Measurements from ENCODE around the gene MAPK8.
A peak's percentile ranks its signal among the peaks of the same experiment; 100 is the strongest.
"Not testable (repeated sequence)": the region's sequence is repeated elsewhere in the genome, so short reads cannot be mapped to it uniquely, and the experiment has no call there.

Gene MAPK8

DNA sequence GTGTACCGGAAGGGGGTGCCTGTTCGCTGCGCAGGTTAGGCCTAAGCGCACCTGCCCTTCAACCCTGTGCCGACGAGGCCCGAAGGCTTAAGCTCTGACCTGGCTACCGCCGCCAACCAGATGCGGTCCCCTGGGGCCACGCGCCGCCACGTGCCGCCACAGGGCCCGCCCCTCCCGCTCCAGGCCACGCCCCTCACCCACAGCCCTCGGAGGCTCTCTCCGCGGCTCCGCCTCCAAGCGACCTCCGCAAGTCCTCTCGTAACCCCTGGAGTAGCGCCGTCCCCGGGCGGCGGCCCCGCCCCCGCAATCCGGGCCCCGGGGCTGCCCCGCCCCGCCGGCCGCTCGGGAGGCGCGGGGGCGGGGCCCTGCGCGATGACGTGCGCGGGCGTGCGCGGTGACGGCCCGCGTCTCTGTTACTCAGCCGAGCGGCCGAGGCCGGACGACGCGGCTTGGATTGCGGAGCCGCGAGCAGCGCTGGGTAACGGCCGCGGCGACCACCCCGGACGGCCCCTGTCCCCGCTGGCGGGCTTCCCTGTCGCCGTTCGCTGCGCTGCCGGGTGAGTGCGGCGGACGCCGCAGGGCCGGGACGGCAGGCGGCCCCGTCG is at the start of gene MAPK8:
MAPK8 (plus strand) TSS at position 413 of the 605 bp plus-strand sequence. CDS start 94,984 bp downstream, outside the sequence.
- DNase-seq (ENCODE audit: low read depth in 2 of 2, low spot score in 1 of 2): peak; percentile 79 to 80

DNA sequence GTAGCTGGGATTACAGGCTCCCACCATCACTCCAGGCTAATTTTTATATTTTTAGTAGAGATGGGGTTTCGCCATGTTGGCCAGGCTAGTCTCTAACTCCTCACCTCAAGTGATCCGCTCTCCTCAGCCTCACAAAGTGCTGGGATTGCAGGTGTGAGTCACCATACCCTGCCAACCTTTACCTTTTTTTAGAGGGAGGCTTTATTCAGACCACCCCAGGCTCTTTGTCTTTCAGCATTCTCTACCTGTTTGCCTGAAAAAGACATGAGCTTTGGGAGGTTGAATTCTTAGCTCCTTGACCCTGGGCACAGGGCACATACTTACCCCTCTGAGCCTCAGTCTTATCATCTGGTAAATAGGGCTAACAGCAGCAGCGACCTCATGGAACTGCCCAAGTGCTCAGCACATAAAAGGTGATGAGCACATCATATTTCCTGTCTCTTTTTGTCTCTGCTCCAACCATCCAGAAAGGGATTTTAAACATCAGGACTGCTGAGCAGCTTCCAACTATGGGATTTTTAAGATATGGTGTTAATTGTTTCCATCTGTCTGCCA is 49.0 kb upstream of the MAPK8 start:
- no peak for DNase-seq (ENCODE audit: low read depth in 2 of 2, low spot score in 1 of 2)

DNA sequence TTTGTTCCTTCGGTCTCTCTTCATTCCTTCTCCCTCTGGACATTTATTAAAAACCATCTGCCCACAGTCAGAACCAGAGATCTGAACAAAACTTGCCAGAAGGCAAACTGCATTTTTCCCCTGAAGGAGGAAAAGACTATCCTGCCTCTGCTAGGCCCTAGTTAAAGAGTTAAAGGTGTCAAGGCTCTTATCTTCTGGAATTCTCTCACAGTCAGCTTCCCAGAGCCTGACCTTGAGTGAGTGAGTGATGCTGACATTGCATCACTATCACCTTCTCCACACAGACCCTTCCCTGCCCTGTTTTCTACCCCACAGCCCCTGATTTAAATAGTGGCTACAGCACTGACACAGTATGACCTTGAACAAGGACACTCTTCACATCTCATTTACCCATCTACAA is 48.4 kb upstream of the MAPK8 start:
- DNase-seq (ENCODE audit: low read depth in 2 of 2, low spot score in 1 of 2): no peak

DNA sequence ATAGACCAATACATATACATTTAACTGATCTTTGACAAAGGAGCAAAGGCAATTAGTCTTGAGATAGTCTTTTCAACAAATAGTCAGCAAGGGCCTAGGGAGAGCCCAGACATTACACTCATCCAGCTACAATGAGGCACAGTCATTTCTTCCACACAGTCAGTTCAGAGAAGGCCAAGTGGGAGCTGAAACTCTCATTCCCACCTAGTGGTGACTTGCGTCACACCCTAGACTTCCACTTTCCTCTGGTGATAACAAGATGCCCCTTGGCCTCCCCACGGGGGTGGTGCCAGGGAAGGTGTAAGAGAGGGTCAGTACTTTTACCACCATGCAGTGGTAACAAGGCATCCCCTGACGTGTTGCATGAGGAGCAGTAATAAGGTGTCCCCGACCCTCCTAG is 39.9 kb upstream of the MAPK8 start:
- no peak for DNase-seq (ENCODE audit: low read depth in 2 of 2, low spot score in 1 of 2)

DNA sequence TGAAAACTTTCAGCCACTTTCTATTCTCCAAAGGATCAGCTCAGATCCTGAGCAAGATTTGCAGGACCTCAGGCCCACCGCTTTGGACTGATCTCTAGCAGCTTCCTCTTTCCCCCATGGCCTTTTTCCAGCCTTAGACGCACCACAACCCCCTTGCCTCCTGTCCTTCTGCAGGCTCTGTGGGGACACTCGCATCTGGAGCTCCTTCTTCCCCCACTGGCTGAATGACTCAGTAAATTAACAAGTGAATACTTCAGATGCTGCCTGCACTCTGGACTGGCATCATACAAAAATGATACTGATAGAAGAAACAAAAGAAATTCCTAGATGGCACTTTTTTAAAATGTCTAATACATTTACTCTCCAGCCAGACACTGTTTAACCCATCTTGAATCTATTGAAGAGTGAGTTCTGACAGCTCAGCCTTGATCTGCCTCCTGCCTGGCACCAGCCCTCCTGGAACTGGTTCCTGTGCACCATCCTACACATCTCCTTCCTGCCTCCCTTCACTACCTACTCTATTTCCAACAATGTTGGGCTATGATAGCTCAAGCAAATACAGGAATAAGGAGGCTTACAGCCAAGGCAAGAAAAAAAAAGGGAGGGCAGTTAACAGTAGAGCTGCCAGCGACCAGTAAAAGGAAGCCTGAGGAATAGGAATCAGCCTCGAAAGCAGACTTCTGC is 35.3 kb upstream of the MAPK8 start:
- no peak for DNase-seq (ENCODE audit: low read depth in 2 of 2, low spot score in 1 of 2)

DNA sequence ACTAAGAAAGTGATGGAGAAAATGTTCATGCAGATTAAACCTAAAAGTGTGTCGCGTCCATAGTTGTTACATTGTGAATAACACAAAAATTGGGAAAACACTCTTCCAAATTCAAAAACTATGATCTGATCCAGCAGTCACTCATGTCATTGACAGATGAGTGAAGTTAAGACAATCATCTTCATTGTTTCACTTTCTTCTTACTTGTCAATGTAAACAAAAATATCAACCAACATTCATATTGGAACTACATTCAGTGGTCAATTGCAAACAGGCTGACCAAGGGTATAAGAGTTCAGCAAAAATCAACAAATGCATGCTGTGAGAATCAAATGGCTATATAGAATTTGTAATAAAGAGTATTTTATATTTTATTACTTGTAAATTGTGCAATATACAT is 33.8 kb upstream of the MAPK8 start:
- no peak for DNase-seq (ENCODE audit: low read depth in 2 of 2, low spot score in 1 of 2)

DNA sequence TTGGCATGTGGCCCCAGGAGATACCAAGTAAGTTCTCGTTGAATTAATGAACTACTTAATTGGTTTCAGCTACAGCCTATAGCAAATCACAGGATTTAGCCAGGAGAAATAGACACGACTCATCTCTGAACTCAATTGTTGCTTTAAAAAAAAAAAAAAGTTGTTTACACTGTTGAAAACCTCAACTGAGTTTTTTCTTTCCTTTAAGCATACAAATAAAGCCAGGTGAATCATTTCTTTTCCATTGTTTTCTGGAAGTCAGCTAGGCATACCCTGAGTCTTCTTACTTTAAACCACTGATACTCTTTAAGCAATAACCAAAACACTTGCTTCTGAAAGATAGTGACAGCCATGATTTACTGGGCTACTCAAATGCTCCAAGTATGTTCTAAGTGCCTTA is 32.7 kb upstream of the MAPK8 start:
- DNase-seq (ENCODE audit: low read depth in 2 of 2, low spot score in 1 of 2): no peak

DNA sequence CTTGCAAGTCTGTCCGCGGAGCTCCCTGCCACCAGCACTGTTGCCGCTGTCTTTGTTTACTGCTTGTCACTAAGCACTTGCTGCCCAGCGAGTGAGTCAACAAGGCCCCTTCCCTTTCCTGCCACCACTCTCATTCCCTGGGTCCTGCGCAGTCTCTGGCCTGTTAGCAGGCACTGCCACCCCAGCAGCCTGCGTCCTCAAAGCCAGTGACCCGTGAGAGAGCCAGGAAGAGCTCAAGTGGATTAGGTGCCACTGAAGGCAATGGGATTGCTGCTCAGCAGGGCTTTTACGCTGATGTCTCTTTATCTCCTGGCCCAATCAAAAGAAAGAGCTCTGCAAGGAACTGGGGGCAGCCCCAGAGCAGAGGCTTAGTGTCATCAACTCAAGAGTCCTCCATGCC is 31.8 kb upstream of the MAPK8 start, which contains the start of gene FRMPD2:
FRMPD2 (minus strand) TSS at position 61 of the 400 bp plus-strand sequence. CDS start 129 bp downstream, outside the sequence.
- DNase-seq (ENCODE audit: low read depth in 2 of 2, low spot score in 1 of 2): no peak

DNA sequence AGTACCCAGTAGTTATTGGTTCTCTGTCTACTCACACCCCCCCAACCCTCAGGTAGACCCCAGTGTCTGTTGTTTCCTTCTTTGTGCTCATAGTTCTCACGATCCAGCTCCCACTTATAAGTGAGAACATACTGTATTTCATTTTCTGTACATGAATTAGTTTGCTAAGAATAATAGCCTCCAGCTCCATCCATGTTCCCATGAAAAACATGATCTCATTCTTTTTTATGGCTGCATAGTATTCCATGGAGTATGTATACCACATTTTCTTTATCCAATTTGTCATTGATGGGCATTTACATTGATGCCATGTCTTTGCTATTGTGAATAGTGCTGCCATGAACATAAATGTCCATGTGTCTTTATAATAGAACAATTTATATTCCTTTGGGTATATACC is 29.4 kb upstream of the MAPK8 start:
- no peak for DNase-seq (ENCODE audit: low read depth in 2 of 2, low spot score in 1 of 2)

DNA sequence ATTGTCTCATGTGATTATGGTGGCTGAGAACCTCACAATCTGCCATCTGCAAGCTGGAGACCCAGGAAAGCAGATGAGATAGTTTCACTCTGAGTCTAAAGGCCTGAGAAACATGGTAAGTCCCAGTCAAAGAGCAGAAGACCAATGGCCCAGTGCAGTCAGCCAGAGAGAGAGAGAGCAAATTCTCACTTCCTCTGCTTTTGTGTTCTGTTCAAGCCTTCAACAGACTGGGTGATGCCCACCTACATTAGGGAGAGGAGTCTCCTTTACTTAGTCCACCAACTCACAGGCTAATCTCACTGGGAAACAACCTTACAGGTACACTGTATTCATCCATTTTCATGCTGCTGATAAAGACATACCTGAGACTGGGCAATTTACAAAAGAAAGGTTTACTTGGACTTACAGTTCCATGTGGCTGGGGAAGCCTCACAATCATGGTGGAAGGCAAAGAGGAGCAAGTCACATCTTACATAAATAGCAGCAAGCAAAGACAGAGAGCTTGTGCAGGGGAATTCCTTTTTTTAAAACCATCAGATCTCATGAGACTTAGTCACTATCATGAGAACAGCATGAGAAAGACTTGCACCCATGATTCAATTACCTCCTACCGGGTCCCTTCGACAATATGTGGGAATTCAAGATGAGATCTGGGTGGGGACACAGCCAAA is 27.3 kb upstream of the MAPK8 start:
- no peak for DNase-seq (ENCODE audit: low read depth in 2 of 2, low spot score in 1 of 2)

DNA sequence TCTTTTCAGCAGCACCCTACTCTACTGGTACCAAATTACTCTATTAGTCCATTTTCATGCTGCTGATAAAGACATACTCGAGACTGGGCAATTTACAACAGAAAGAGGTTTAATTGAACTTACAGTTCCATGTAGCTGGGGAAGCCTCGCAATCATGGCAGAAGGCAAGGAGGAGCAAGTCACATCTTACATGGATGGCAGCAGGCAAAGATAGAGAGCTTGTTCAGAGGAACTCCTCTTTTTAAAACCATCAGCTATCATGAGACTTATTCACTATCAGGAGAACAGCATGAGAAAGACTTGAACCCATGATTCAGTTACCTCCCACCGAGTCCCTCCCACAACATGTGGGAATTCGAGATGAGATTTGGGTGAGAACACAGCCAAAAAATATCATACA is 24.8 kb upstream of the MAPK8 start:
- DNase-seq (ENCODE audit: low read depth in 2 of 2, low spot score in 1 of 2): not testable (repeated sequence)

DNA sequence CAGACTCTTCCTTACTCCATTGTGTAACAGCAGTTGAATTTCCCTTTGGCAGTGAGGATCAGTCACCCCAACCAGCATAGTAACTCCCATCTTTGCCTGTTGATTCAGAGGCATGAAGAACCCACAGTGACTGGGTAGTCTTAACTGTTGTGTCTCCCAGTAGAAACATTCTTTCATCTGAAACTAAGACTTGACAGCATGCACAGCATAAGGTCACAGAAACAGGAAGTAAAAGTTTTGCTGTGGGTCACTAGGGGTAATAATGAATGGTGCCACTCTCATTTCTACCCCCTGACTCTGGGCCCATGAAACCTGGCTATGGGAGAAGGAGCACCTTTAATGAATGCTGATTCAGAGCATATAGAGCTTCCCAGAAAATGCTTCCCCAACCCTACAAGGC is 23.6 kb upstream of the MAPK8 start:
- DNase-seq (ENCODE audit: low read depth in 2 of 2, low spot score in 1 of 2): no peak

DNA sequence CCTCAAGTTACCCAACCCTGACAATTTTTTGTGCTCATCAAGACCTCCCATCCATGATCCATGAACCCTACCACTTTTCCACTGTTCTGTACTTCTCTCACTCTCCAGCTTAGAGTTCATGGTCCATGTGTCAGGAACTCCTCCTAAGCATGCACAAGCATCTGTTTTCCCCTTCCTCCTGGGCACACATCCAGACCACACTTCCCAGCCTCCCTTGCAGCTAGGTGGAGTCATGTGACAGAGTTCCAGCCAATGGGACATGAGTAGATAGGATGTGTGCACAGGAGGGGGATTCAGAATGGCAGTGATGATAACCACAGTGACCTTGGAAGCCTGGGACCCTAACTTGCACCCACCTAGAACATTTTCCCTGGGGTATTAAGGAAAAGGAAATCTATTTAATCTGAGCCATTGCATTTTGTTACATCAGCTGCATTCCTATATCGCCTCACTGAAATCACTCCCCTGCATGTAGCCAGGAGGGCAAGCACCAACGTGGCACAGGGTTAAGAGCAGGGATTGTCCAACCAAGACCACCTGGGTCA is 22.4 kb upstream of the MAPK8 start:
- DNase-seq (ENCODE audit: low read depth in 2 of 2, low spot score in 1 of 2): no peak

DNA sequence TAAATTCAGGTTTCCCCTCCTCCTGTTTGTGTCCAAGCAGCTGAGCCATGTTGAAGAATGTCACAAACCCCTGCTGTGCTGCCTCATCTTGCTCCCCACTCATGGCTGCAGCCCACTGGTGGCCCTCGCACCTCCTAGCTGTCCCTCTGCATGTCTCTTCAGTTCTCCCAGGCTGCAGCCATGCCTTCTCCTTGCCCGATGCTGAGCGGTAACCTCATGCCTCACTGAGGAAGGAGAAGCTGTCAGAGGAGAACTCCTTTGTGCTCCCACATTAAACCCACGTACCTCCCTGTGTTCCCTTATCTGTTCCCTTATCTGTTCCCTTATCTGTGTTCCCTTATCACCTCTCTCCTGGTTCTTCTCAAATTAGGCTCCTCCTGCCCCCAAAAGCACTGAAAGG is 21.7 kb upstream of the MAPK8 start:
- DNase-seq (ENCODE audit: low read depth in 2 of 2, low spot score in 1 of 2): no peak

DNA sequence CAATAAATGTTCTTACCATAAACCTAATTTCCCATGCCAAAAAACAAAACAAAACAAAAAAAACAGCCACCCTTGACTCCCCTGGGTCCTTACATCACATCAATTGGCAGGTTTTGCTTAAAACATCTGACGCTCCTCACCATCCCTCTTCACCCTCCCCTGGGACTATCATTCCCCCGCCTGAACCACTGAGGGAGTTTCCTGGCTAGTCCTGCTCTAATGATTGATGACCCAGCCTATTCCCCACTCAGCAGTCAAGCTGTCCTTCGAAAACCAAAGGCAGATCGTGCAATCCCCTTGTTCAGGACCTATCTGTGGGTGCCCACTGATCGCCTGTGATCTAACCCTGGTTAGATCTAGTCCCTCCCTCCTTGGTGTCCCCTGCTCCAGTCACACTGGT is 20.8 kb upstream of the MAPK8 start:
- no peak for DNase-seq (ENCODE audit: low read depth in 2 of 2, low spot score in 1 of 2)

DNA sequence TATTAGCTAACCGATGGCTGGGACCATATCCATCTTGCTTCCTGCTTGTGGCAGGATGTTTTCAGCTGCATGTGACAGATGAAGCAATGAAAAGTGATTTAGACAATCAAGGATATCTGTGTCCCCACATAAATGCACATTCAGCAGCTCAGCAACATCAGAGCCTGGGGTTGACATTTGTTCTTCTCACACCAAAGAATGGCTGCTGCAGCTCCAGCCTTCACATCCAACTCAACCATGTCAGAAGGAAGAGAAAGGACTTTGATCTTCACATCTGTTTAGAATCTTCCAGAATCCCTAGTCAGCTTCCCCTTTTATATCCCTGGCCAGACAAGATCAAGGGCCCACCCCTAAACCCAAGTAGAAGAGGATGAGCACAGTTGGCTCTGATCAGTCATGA is 20.1 kb upstream of the MAPK8 start:
- no peak for DNase-seq (ENCODE audit: low read depth in 2 of 2, low spot score in 1 of 2)

DNA sequence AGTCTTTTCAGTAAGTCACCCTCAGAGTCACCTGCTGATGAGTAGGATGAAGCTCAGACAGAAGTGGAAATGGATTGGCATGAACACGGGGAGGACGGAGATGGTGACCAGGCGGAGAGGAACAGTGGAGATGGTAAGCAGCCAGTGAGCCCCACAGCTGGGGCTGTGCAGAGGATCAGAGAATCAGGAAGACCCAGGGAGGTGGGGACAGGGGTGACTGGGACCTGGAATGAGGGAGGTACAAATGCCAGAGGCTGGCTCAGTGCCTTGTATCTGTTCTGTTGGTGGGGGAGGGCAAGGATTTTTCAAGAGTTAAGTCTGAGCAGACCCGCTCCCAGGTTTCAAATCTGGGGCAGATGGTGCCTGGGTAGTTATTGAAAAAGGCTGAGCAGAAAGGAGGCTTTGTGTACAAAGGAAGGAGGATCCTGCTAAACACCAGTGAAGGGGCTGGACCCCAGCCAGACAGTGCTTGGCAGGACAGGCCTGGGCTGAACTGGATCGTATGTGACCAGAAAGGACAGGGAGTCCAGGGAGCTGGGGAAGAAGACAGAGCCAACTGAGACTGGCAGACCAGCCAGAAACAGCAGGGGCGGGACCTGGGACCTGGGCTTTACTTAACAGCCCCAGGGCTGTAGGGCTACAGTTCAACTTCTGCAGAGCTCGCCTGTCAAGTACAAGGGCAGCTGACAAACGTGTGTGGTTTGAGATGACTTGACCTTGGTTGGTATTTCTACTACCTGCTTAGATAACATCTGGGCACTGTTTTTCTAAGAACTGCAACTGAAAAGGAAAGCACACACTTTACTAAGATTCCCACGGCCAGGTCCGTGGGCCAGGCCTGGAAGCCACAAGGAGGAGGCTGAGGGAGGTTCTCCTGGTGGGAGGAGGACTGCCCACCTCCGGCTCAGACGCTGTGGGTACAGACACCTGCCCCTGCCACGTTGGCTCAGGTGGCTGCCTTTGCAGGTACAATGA is 18.8 kb upstream of the MAPK8 start:
- no peak for DNase-seq (ENCODE audit: low read depth in 2 of 2, low spot score in 1 of 2)

DNA sequence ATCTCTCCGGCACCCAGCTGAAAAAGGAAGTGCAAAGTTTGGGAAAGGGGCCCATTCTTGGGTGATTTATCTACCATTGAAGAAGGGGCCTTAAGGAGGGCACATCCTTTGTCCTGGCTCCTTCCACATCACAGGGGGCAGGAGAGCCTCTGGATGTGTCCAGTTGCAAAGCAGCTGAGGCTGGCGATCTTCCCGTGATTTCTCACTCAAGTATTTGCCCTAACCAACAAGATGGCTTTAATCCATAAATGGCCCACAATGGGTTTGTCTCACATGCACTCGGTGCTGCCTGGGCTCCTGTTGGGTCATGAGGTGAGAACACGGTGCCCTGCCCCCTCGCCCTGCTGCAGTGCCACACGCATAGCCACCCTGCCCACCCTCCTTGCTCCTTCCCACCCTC is 17.8 kb upstream of the MAPK8 start:
- no peak for DNase-seq (ENCODE audit: low read depth in 2 of 2, low spot score in 1 of 2)

DNA sequence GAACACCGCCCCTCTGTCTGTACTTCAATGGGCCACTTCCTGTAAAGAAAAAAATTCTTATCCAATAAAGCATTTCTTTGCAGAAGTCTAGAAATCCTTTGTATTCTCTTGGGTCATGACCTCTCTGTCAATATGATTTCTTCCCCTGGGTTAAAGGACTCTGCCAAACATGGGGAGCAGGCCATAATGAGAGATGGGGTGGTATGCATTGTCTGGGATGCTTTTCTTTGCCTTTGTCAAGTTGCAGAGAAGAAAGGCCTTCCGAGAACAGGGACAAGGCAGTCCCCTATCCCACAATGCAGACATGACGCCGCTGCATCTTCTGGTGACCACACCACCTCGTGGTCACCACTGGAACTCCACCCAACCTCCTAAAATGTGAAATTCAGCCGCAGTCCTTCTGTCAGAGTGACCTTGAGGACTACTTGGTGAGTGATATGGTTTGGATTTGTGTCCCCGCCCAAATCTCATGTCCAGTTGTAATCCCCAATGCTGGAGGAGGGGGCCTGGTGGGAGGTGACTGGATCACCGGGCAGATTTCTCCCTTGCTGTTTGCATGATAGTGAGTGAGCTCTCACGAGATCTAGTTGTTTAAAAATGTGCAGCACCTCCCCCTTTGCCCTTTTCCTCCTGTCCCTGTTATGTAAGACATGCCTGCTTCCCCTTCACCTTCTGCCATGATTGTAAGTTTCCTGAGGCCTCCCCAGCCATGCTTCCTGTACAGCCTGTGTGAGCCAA is 16.8 kb upstream of the MAPK8 start:
- peak in 1 of 2 donors; percentile 15 for DNase-seq (ENCODE audit: low read depth in 2 of 2, low spot score in 1 of 2)

DNA sequence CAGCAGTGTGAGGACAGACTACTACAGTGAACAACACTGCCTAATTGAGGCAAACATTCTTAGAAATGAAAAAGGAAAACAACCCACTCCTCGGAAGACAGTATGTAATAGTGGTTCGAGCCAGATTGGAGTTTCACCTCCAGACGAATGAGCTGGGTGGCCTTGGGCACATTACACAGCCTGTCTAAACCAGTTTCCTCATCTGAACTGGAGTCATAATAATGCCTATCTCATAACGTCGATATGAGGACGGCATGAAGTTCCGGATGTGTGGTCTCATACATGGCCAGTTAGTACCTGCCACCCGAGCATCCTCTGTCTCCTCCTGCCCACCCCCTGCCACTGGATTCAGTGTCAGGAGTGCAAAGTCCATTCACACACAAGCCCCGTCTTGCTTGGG is 16.2 kb upstream of the MAPK8 start:
- no peak for DNase-seq (ENCODE audit: low read depth in 2 of 2, low spot score in 1 of 2)
